Right atrium auricular region (tissue), 2 donors: Measurements from ENCODE around the gene AATK. TPM values are rescaled to one million over a fixed set of nuclear protein-coding genes. Genes with fewer than 3 reads are reported as not detected.
A peak's percentile ranks its signal among the peaks of the same experiment; 100 is the strongest.

Source experiments
- DNase-seq: peaks from one replicate; pipeline ENCODE4 v3.0.0-alpha.2; 2019; ENCODE audit warnings: low spot score
- H3K27ac ChIP-seq, 2 donors: fragments of 200-600 bp; sonication (generic); 1 replicate in 1 of 2; 2 replicates in 1 of 2; pipeline ENCODE4 v1.5.1; 2016 to 2019
- H3K27me3 ChIP-seq, 2 donors: fragments of 200-600 bp; sonication (generic); one replicate each; pipeline versions ENCODE4 v1.5.1 to v1.6.0; 2017 to 2019
- H3K36me3 ChIP-seq: fragments of 200-600 bp; sonication (generic); one replicate; pipeline ENCODE4 v1.5.1; 2016
- H3K4me1 ChIP-seq, 2 donors: fragments of 200-600 bp; sonication (generic); one replicate each; pipeline versions ENCODE4 v1.5.1 to v1.6.0; 2017 to 2019
- H3K4me3 ChIP-seq, 2 donors: fragments of 200-600 bp; sonication (generic); 1 replicate in 1 of 2; 2 replicates in 1 of 2; pipeline ENCODE4 v1.5.1; 2017 to 2019; ENCODE audit warnings: mild to moderate bottlenecking in 1 of 2, moderate library complexity in 1 of 2
- H3K9me3 ChIP-seq, 2 donors: fragments of 200-600 bp; sonication (generic); one replicate each; pipeline ENCODE4 v1.5.1; 2019
- total RNA-seq, 2 donors: library from RNA; depleted of rRNA; stranded (reverse); fragments of >200 nt; gene quantifications; one replicate each; pipeline ENCODE4 v1.1.0, GENCODE V29; 2016
- TF ChIP-seq, protein P1 (sequence below), 2 donors: fragments of 200-600 bp; sonication (generic); IDR thresholded peaks; one replicate each; pipeline ENCODE4 v1.5.1; 2019; ENCODE audit warnings: antibody characterized with exemption in 2 of 2

AATK gene
- total RNA-seq, 2 donors from 2014 or later, result 5.4 to 6.5 TPM

GRCh38 chr17:81103379-81103778 is 62.6 kb downstream of the AATK start:
- no peak overlapping the region for H3K4me3 ChIP-seq
- H3K36me3 ChIP-seq, result peaks cover 61% of the 10 kb centered on the region
- no peaks in the 10 kb centered on the region for H3K9me3 ChIP-seq
- no peak for DNase-seq
- TF ChIP-seq, protein P1, sequence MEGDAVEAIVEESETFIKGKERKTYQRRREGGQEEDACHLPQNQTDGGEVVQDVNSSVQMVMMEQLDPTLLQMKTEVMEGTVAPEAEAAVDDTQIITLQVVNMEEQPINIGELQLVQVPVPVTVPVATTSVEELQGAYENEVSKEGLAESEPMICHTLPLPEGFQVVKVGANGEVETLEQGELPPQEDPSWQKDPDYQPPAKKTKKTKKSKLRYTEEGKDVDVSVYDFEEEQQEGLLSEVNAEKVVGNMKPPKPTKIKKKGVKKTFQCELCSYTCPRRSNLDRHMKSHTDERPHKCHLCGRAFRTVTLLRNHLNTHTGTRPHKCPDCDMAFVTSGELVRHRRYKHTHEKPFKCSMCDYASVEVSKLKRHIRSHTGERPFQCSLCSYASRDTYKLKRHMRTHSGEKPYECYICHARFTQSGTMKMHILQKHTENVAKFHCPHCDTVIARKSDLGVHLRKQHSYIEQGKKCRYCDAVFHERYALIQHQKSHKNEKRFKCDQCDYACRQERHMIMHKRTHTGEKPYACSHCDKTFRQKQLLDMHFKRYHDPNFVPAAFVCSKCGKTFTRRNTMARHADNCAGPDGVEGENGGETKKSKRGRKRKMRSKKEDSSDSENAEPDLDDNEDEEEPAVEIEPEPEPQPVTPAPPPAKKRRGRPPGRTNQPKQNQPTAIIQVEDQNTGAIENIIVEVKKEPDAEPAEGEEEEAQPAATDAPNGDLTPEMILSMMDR (IDR thresholded peaks at IDR 0.05), result no peak
- no peak overlapping the region for H3K27ac ChIP-seq
- H3K27me3 ChIP-seq, result no peaks in the 10 kb centered on the region
- H3K4me1 ChIP-seq, result peaks cover 0 to 7% of the 10 kb centered on the region in 2 donors

GRCh38 chr17:81102869-81103268 is 63.2 kb downstream of the AATK start:
- H3K36me3 ChIP-seq, result peaks cover 56% of the 10 kb centered on the region

GRCh38 chr17:81102352-81102751 is 63.7 kb downstream of the AATK start:
- DNase-seq, result no peak
- TF ChIP-seq, protein P1 (IDR thresholded peaks at IDR 0.05), result no peak
- peaks cover 55% of the 10 kb centered on the region for H3K36me3 ChIP-seq

More at GRCh38 chr17:81102869-81103268, 63.2 kb downstream of the AATK start:
- TF ChIP-seq, protein P1 (IDR thresholded peaks at IDR 0.05), result no peak
- Histone ChIP-seq H3K9me3 (no peaks in the 10 kb centered on the region), H3K27ac (no peak overlapping the region), H3K4me3 (no peak overlapping the region), H3K4me1 (peaks cover 0 to 12% of the 10 kb centered on the region in 2 donors), H3K27me3 (no peaks in the 10 kb centered on the region)
- no peak for DNase-seq

DNA sequence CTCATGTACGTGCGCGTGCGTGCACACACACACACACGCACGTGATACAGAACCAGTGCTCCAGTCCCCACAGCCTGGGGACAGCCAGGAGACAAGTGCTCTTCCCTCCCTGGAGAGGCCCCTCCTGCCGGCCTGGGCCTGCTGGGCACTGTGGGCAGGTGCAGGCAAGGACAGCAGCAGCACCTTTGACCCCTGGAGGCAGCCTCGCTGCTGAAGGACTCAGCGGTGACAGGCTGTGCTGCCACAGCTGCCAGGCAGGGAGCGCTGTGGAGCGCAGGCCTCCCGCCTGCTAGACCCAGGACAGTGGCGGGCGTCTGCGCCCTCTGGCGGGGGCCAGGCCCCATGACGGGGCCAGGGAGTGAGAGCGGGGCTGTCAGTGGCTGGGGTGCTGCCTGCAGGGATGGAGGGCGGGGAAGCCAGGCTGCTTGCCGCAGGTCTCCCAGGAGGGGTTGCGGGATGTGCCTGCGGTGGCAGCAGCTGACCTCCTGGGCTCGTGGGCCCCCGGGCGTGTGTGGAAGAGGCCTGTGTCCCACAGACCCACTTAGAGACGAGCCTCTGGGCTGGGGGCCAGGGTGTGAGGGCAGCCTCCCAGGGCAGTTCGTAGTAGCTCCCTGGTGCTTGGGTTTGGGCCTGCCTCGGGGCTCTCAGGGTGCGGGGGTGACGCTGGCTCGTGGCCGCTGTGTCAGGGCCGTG is 64.3 kb downstream of the AATK start:
- Histone ChIP-seq H3K4me3 (no peak overlapping the region), H3K27ac (no peak overlapping the region), H3K4me1 (peaks cover 0 to 23% of the 10 kb centered on the region in 2 donors), H3K36me3 (peaks cover 50% of the 10 kb centered on the region), H3K9me3 (no peaks in the 10 kb centered on the region), H3K27me3 (no peaks in the 10 kb centered on the region)
- TF ChIP-seq, protein P1 (IDR thresholded peaks at IDR 0.05), result peak; percentile 99 to 100
- peak; percentile 75 for DNase-seq

More at GRCh38 chr17:81102352-81102751, 63.7 kb downstream of the AATK start:
- Histone ChIP-seq H3K27me3 (no peaks in the 10 kb centered on the region), H3K9me3 (no peaks in the 10 kb centered on the region), H3K4me1 (peaks cover 0 to 17% of the 10 kb centered on the region in 2 donors), H3K27ac (no peak overlapping the region), H3K4me3 (no peak overlapping the region)

DNA sequence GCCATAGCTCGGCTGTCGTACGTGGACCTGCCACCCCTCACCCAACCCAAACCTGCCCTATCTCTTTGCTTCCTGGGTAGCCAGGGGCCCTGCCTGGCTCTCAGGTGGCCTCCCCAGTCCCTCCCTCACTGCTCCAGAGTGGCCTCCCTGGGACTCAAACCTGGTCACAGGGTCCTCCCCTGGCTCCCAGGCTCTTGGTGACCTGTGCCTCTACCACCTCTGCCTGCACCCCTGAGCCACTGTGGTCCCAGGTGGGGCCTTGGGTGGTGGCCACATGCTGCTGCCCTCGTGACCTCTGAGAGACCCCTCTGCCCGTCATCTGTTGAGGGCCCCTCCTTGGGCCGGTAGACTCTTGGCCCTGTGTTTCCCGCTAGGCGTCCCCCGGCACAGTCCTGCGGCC is 65.4 kb downstream of the AATK start:
- Histone ChIP-seq H3K9me3 (no peaks in the 10 kb centered on the region), H3K27ac (no peak overlapping the region), H3K36me3 (peaks cover 41% of the 10 kb centered on the region), H3K4me3 (no peak overlapping the region), H3K4me1 (peaks cover 0 to 34% of the 10 kb centered on the region in 2 donors), H3K27me3 (no peaks in the 10 kb centered on the region)
- DNase-seq, result no peak
- TF ChIP-seq, protein P1 (IDR thresholded peaks at IDR 0.05), result no peak
